CD4-positive, alpha-beta T cell treated with Interleukin-15 for 1 hour (primary cell): ENCODE measurements around the gene CDKL2.

Source experiments
- DNase-seq: peaks from one replicate; pipeline ENCODE4 v3.0.0-alpha.2; 2020

Gene CDKL2

GRCh38 chr4:75637827-75638226, 7.5 kb upstream of the CDKL2 start:
- DNase-seq: no peak

- no peak for DNase-seq
Measured at GRCh38 chr4:75637176-75637575, 6.8 kb upstream of the CDKL2 start.

- no peak for DNase-seq
Measured at GRCh38 chr4:75634951-75635350, 4.6 kb upstream of the CDKL2 start.

- DNase-seq: no peak
Measured at GRCh38 chr4:75634281-75634680, 4.0 kb upstream of the CDKL2 start.

DNA sequence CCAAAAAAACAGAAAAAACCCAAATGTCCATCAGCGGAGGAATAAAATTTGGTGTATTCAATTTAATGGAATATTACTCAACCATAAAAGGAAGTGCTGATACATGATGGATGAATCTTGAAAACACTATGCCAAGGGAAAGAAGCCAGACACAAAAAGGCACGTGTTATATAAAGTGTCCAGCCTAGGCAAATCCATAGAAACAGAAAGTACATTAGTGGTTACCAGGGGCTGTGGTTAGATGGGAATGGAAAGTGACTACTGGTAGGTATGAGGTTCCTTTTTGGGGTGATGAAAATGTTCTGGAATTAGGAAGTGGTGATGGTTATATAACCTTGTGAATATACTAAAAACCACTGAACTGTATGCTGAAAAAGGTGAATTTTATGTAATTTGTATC, 3.5 kb upstream of the CDKL2 start:
- no peak for DNase-seq

DNA sequence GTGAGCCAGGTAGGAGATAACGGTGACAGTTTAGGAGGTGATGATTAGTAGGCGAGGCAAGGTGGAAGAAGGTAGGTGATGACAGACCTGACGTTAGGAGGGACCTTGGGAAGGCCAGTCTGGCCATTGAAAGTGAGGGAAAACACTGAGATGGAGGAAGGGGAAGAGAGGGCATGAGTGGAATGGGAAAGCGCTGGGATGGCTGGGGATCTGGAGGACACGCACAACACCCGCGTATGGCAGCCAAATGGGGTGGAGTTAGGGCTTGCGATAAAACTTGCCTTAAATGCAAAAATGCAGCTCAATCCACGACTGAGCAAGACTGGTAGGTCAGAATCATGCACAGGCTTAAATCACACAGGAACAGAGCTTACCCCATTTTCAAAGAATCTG, 605 bp upstream of the CDKL2 start:
- no peak for DNase-seq

DNA sequence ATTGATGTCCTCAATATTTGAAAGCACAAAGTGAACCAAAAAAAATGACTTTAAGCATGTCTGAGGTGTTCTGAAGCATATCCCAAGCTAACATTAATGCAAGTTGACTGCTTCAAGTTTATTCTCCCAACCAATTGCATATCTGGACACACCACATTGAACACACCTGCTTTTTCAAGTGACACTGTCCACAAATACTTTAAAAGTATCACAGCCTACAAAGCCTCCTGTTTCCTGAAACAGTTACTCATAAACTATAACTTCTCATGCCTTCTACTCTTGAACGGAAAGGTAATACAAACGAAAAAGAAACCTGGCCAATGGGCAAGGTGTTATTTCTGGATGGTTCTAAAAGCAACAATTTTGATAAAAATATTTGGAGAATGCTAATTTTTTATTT, 1.1 kb downstream of the CDKL2 start:
- no peak for DNase-seq

DNA sequence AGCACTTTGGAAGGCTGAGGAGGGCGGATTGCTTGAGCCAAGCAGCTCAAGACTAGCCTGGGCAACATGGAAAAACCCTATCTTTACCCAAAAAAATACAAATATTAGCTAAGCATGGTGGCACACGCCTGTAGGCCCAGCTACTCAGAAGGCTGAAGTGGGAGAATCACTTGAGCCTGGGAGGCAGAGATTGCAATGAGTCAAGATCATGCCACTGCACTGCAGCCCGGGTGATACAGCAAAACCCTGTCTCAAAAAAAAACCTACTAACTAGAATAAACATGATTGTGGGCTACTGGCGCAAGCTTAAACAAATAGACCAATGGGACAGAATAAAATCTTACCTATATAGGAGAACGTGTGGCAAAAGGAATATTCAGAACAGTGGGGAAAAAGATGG, 7.3 kb downstream of the CDKL2 start:
- DNase-seq: no peak

- no peak for DNase-seq
Measured at GRCh38 chr4:75621715-75622114, 8.6 kb downstream of the CDKL2 start.

- DNase-seq: no peak
Measured at GRCh38 chr4:75612306-75612705, 18.0 kb downstream of the CDKL2 start.

- no peak for DNase-seq
Measured at GRCh38 chr4:75605928-75606327, 24.4 kb downstream of the CDKL2 start.

DNA sequence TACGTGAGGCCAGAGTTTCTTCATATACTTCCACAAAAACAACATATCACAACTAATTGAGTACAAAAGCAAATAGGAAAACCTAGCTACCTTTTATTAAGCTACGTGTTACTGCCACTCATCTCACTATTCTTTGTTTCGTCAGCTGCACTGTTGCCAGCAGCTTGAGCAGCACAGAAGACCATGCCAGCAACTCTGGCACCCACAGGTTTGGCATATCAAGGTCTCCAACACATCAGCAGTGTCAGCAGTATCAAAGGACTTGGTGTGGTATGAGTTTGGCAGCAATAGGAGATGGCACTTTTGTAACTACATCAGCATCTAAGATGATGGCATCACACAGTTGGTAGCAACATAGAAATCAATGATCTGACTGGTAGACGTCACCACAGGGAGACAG, 30.7 kb downstream of the CDKL2 start:
- no peak for DNase-seq

GRCh38 chr4:75598390-75598789, 31.9 kb downstream of the CDKL2 start:
- no peak for DNase-seq

DNA sequence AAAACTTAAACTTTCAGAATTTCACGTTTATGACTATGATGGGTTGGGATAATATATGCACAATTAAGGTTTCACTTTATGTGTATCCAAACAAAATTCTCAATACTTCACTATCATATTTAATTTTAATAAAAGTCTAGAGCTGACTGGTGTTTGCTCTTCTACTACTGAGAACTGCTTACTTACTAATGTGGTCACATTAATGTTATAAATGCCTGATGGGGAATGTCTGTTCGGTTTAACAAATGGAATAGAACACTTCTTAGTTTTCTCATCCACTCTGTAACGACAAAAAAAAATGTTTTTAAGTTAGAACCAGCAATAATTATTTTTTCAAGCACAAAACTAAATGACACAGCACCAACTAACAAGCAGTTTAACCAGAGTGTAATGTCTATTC, 34.3 kb downstream of the CDKL2 start:
- no peak for DNase-seq

GRCh38 chr4:75593393-75593792, 36.9 kb downstream of the CDKL2 start:
- DNase-seq: no peak

DNA sequence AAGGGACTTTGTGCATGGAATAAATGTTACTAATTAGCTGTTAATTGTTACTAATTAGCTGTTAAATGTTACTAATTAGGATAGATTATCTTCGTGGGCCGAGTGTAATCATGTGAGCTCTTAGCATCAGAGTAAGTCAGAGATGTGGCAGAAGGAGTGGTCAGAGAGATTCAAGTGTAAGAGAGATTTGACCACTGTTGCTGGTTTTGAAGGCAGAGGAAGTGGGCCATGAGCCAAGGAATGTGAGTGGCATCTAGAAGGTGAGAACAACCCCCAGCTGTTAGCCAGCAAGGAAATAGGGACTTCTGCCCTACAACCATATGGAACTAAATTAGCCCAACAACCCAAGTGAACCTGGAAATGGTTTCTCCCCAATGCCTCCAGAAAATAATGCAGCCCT, 46.3 kb downstream of the CDKL2 start:
- DNase-seq: no peak

DNA sequence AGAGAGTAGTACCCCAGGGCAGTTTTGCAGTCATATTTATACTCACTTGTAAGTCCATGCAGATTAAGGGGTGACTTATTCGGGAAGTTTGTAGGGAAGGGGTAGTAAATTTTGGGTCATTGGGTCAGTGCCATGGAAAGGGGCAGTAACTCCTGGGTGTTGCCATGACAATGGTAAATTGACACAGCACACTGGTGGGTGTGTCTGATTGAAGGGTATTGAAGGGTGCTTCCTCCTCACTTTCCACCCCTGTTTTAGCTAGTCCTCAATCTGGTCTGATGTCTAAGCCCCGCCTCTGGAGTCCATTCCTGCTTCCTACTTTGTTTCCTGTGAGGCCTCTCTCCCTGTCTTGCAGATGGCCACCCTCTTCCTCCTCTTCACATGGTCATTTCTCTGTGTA, 62.6 kb downstream of the CDKL2 start:
- no peak for DNase-seq

- no peak for DNase-seq
Measured at GRCh38 chr4:75566911-75567310, 63.4 kb downstream of the CDKL2 start.

- no peak for DNase-seq
Measured at GRCh38 chr4:75565481-75565880, 64.8 kb downstream of the CDKL2 start.

DNA sequence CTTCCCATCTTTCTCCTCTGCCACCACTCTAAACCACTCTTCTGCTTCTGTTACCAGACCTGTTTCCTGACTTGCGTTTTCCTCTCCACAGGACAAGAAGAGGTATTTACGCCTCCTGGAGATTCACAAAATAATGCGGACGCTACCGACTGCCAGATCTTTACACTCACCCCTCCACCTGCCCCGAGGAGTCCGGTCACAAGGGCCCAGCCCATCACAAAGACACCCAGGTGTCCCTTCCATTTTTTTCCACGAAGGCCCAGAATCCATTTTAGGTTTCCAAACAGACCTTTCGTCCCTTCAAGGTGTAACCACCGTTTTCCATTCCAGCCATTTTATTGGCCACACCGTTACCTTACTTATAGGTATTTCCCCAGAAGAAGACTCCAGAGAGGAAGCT, 66.3 kb downstream of the CDKL2 start:
- DNase-seq: no peak

GRCh38 chr4:75561789-75562188, 68.5 kb downstream of the CDKL2 start:
- DNase-seq: no peak

- DNase-seq: no peak
Measured at GRCh38 chr4:75557696-75558095, 72.6 kb downstream of the CDKL2 start.

DNA sequence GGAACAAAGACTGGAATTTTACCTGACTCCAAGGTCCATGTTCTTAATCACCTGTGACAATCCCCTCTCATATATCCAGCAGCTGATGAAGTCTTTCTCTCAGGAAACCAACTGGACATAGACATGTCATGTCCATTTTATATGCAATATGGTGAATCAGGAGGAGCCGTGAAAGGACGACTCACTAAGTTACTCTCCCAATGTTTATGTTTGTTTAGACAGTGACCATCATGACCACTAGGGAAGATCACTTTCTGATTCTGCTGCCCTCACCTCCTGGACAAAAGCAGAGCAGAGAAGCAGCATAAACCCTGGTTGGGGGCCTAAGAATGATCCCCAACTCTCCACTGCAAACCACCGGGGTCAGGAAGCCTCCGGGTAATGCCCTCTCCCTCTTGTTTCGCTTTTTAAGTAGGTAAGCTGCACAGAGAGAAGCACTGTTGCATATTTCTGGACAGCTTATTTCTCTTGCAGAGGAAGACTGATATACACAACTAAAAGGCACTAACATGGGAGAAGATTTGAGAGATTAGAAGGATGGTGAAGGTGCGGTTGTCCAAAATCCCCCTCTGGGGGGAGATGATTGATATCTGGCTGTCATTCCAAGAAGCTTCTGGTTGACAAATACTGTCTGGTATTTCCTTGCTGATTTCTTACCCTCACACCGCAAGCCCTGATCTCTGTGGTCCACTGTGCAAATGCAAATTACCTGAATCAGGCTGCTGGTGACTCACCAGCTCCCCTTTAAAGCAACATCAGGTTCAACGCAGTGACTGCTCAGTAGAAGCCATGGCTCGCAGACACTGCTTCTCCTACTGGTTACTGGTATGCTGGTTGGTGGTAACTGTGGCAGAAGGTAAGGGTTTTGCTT, 74.8 kb downstream of the CDKL2 start, which contains the start of gene ODAPH:
Gene ODAPH (plus strand): TSS at position 773 of the 871 bp plus-strand sequence. CDS start 17 bp downstream, at position 790.
- DNase-seq: no peak

GRCh38 chr4:75552452-75552851, 77.9 kb downstream of the CDKL2 start:
- no peak for DNase-seq

- no peak for DNase-seq
Measured at GRCh38 chr4:75549019-75549418, 81.3 kb downstream of the CDKL2 start.
